HepG2 (cell line): Measurements from ENCODE around the gene POFUT2. TPM values are rescaled to one million over a fixed set of nuclear protein-coding genes. Genes with fewer than 3 reads are reported as not detected.

Experiments used
- ATF3 ChIP-seq: sonication (generic); formaldehyde crosslinking; IDR thresholded peaks from 2 replicates; pipeline ENCODE4 v1.4.0; 2020; ENCODE audit warnings: missing genetic modification reagents
- GTF3A ChIP-seq: sonication (generic); formaldehyde crosslinking; conservative IDR thresholded peaks from 2 replicates; pipeline ENCODE4 v1.4.0; 2020; ENCODE audit warnings: mild to moderate bottlenecking, missing genetic modification reagents
- HNRNPK ChIP-seq: fragments of 200-400 bp; formaldehyde crosslinking; IDR thresholded peaks from 2 replicates; pipeline ENCODE4 v1.6.1; 2018; ENCODE audit warnings: low read length, low read depth, moderate library complexity, mild to moderate bottlenecking; ENCODE audit not compliant: poor library complexity, severe bottlenecking
- HOXD1 ChIP-seq: sonication (generic); formaldehyde crosslinking; IDR thresholded peaks from 2 replicates; pipeline ENCODE4 v1.5.0; 2020; ENCODE audit warnings: missing genetic modification reagents
- ISX ChIP-seq: sonication (generic); formaldehyde crosslinking; conservative IDR thresholded peaks from 2 replicates; pipeline ENCODE4 v1.5.0; 2020; ENCODE audit warnings: missing genetic modification reagents
- MAF1 ChIP-seq: sonication (generic); formaldehyde crosslinking; IDR thresholded peaks from 2 replicates; pipeline ENCODE4 v1.5.0; 2020; ENCODE audit warnings: missing genetic modification reagents, borderline replicate concordance
- MAFF ChIP-seq: IDR thresholded peaks from 2 replicates; pipeline ENCODE4 v1.6.1; 2011; ENCODE audit warnings: low read depth, low read length, improper control_type of control experiment
- MATR3 ChIP-seq: sonication (generic); formaldehyde crosslinking; IDR thresholded peaks from 2 replicates; pipeline ENCODE4 v1.4.0; 2020; ENCODE audit warnings: missing genetic modification reagents
- NONO ChIP-seq, 2 experiments: fragments of 450-650 bp in 1 of 2; sonication (generic) in 1 of 2; formaldehyde crosslinking in 1 of 2; IDR thresholded peaks in 1 of 2; conservative IDR thresholded peaks in 1 of 2; 2 replicates each; pipeline versions ENCODE4 v1.6.1 to v1.8.0; 2017 to 2022; ENCODE audit warnings: mild to moderate bottlenecking in 1 of 2, missing genetic modification reagents in 1 of 2, moderate library complexity in 1 of 2
- ONECUT2 ChIP-seq: sonication (generic); formaldehyde crosslinking; IDR thresholded peaks from 2 replicates; pipeline ENCODE4 v1.4.0; 2020; ENCODE audit warnings: missing genetic modification reagents
- POGZ ChIP-seq: sonication (generic); formaldehyde crosslinking; IDR thresholded peaks from 2 replicates; pipeline ENCODE4 v1.4.0; 2020; ENCODE audit warnings: mild to moderate bottlenecking, missing genetic modification reagents
- SIX4 ChIP-seq: sonication (generic); formaldehyde crosslinking; IDR thresholded peaks from 2 replicates; pipeline ENCODE4 v1.4.0; 2020; ENCODE audit warnings: missing genetic modification reagents
- TOPORS ChIP-seq: sonication (generic); formaldehyde crosslinking; IDR thresholded peaks from 2 replicates; pipeline ENCODE4 v1.8.0; 2023; ENCODE audit warnings: mild to moderate bottlenecking, missing genetic modification reagents
- ZBED4 ChIP-seq: sonication (generic); formaldehyde crosslinking; IDR thresholded peaks from 2 replicates; pipeline ENCODE4 v1.4.0; 2020; ENCODE audit warnings: missing genetic modification reagents, borderline replicate concordance
- ZNF558 ChIP-seq: sonication (generic); formaldehyde crosslinking; IDR thresholded peaks from 2 replicates; pipeline ENCODE4 v1.9.0; 2022; ENCODE audit warnings: mild to moderate bottlenecking, missing genetic modification reagents, borderline replicate concordance
- ZNF883 ChIP-seq: sonication (generic); formaldehyde crosslinking; IDR thresholded peaks from 2 replicates; pipeline ENCODE4 v1.5.1; 2020; ENCODE audit warnings: mild to moderate bottlenecking, missing genetic modification reagents; ENCODE audit errors: not compliant biosample characterization
- polyA plus RNA-seq, 8 experiments: library from polyadenylated mRNA; depleted of rRNA in 3 of 8; stranded (reverse) in 7 of 8; unstranded in 1 of 8; fragments of >200 nt; fragmentation: Illumina TruSeq in 4 of 8; extraction: Trizol in 4 of 8; gene quantifications; 2 replicates each; pipeline versions ENCODE4 v1.2.1 to v1.2.3, GENCODE V29; 2011 to 2016; ENCODE audit warnings: low read depth in 4 of 8, missing spikeins in 1 of 8, mixed read lengths in 1 of 8; ENCODE audit not compliant: insufficient read depth in 1 of 8
- total RNA-seq, 5 experiments: library from RNA; depleted of rRNA; stranded (reverse); fragments of >200 nt; fragmentation: Illumina TruSeq; extraction: Trizol; gene quantifications; 2 replicates each; pipeline ENCODE4 v1.2.3, GENCODE V29; 2016; ENCODE audit warnings: low read depth in 1 of 5
- TF ChIP-seq, protein P1 (sequence below): sonication (generic); formaldehyde crosslinking; IDR thresholded peaks from 2 replicates; pipeline ENCODE4 v1.4.0; 2020; ENCODE audit warnings: missing genetic modification reagents
- TF ChIP-seq, protein P2 (sequence below): sonication (generic); formaldehyde crosslinking; IDR thresholded peaks from 2 replicates; pipeline ENCODE4 v1.4.0; 2020; ENCODE audit warnings: mild to moderate bottlenecking, missing genetic modification reagents
- TF ChIP-seq, protein P3 (sequence below): sonication (generic); formaldehyde crosslinking; IDR thresholded peaks from 2 replicates; pipeline ENCODE4 v1.9.0; 2021; ENCODE audit warnings: missing genetic modification reagents, mild to moderate bottlenecking, borderline replicate concordance

Gene POFUT2
- total and polyA plus RNA-seq, 2 of the 13 experiments (the other 11 are each of a cell fraction or from before 2014, with no cell fraction given): 22.8 to 24.0 TPM

- TF ChIP-seq TOPORS (CRISPR knock-in tag) (no peak), HOXD1 (CRISPR knock-in tag) (no peak), ATF3 (CRISPR knock-in tag) (peak; percentile 91), MAF1 (CRISPR knock-in tag) (no peak), ONECUT2 (0 out of 2 replicates have a peak, but pooled peaks have one; percentile 27), ZNF883 (no peak), MATR3 (no peak), SIX4 (CRISPR knock-in tag) (0 out of 2 replicates have a peak, but pooled peaks have one; percentile 18), ISX (CRISPR knock-in tag) (no peak), GTF3A (CRISPR knock-in tag) (no peak), MAFF (no peak), NONO (IDR thresholded peaks at IDR 0.05) (no peak), NONO (CRISPR knock-in tag; conservative IDR thresholded peaks at IDR 0.05) (peak; percentile 44; the same call in 1 of the 2 replicates), ZBED4 (no peak), POGZ (no peak), HNRNPK (no peak), ZNF558 (CRISPR knock-in tag) (no peak)
- TF ChIP-seq, protein P1, sequence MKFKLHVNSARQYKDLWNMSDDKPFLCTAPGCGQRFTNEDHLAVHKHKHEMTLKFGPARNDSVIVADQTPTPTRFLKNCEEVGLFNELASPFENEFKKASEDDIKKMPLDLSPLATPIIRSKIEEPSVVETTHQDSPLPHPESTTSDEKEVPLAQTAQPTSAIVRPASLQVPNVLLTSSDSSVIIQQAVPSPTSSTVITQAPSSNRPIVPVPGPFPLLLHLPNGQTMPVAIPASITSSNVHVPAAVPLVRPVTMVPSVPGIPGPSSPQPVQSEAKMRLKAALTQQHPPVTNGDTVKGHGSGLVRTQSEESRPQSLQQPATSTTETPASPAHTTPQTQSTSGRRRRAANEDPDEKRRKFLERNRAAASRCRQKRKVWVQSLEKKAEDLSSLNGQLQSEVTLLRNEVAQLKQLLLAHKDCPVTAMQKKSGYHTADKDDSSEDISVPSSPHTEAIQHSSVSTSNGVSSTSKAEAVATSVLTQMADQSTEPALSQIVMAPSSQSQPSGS (CRISPR knock-in tag): peak; percentile 97
- TF ChIP-seq, protein P2, sequence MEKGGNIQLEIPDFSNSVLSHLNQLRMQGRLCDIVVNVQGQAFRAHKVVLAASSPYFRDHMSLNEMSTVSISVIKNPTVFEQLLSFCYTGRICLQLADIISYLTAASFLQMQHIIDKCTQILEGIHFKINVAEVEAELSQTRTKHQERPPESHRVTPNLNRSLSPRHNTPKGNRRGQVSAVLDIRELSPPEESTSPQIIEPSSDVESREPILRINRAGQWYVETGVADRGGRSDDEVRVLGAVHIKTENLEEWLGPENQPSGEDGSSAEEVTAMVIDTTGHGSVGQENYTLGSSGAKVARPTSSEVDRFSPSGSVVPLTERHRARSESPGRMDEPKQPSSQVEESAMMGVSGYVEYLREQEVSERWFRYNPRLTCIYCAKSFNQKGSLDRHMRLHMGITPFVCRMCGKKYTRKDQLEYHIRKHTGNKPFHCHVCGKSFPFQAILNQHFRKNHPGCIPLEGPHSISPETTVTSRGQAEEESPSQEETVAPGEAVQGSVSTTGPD (CRISPR knock-in tag): no peak
- TF ChIP-seq, protein P3, sequence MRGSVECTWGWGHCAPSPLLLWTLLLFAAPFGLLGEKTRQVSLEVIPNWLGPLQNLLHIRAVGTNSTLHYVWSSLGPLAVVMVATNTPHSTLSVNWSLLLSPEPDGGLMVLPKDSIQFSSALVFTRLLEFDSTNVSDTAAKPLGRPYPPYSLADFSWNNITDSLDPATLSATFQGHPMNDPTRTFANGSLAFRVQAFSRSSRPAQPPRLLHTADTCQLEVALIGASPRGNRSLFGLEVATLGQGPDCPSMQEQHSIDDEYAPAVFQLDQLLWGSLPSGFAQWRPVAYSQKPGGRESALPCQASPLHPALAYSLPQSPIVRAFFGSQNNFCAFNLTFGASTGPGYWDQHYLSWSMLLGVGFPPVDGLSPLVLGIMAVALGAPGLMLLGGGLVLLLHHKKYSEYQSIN: no peak
These were observed 42.5 kb upstream of the POFUT2 start (continued) for GRCh38 chr21:45330075-45330781.
